Pancreas (tissue), 10 donors: ENCODE results near the gene DGCR6L. TPM values are rescaled to one million over a fixed set of nuclear protein-coding genes. Genes with fewer than 3 reads are reported as not detected.
"Not testable (repeated sequence)": the region's sequence is repeated elsewhere in the genome, so short reads cannot be mapped to it uniquely, and the experiment has no call there.

Experiments
- ATAC-seq, 4 donors: fragments of 200-7000 bp; cut with Tn5 transposase; one replicate each; pipeline versions ENCODE4 v1.8.0 to v1.9.1; 2020; ENCODE audit warnings: mild to moderate bottlenecking in 4 of 4, moderate library complexity in 4 of 4
- DNase-seq, 6 donors: peaks; one replicate each; pipeline ENCODE4 v3.0.0-alpha.2; 2020
- FAIRE-seq: peaks from 2 replicates; lab custom pipeline; 2012; peaks lifted over from hg19 to GRCh38; lab: Jason Lieb, UNC
- H3K27ac ChIP-seq, 4 donors: fragments of 200-600 bp; sonication (generic); 1 replicate in 3 of 4; 2 replicates in 1 of 4; pipeline versions ENCODE4 v1.5.0 to v1.8.0; 2020
- H3K27me3 ChIP-seq, 4 donors: fragments of 200-600 bp; one replicate each; pipeline ENCODE4 v1.8.0; 2021
- H3K36me3 ChIP-seq, 3 donors: fragments of 200-600 bp; sonication (generic) in 1 of 3; one replicate each; pipeline versions ENCODE4 v1.5.0 to v1.8.0; 2020 to 2021
- H3K4me1 ChIP-seq, 3 donors: fragments of 200-600 bp; one replicate each; pipeline ENCODE4 v1.8.0; 2021
- H3K4me3 ChIP-seq, 4 donors: fragments of 200-600 bp; sonication (generic) in 2 of 4; one replicate each; pipeline versions ENCODE4 v1.5.0 to v1.8.0; 2020 to 2021
- H3K9me3 ChIP-seq, 4 donors: fragments of 200-600 bp; one replicate each; pipeline ENCODE4 v1.8.0; 2021
- CTCF ChIP-seq, 4 donors: fragments of 200-600 bp; sonication (generic) in 3 of 4; IDR thresholded peaks; one replicate each; pipeline versions ENCODE4 v1.5.0 to v1.8.0; 2021; ENCODE audit warnings: antibody characterized with exemption in 4 of 4
- WGBS, 2 donors: extraction: QIAGEN DNeasy Blood & Tissue Kit; methylation state at CpG; one replicate each; pipeline ENCODE4 v1.1.7; 2013; 5-methylcytosine and 5-hydroxymethylcytosine counted together
- intact Hi-C, 3 donors: fragments of 100-400 bp; cut with DNase I; formaldehyde crosslinking; loops; one replicate each; pipeline versions ENCODE4 v1.11.1 to v1.14.2; 2022
- polyA plus RNA-seq, 2 donors: library from polyadenylated mRNA; stranded (reverse); fragments of 200-250 nt; gene quantifications; one replicate each; pipeline ENCODE4 v1.2.3, GENCODE V29; 2013
- total RNA-seq, 6 donors: library from RNA; stranded (reverse); fragmentation: NEBNext Ultra II Directional in 4 of 6; extraction: Animal tissue kit (Norgen Biotek cat#: 25700) in 4 of 6; gene quantifications; one replicate each; pipeline versions ENCODE4 v1.2.1 to v1.2.4, GENCODE V29; 2021 to 2023
- donor health status: healthy with polysubstance abuse.
- donor health status: DM: no; HTN: no; CAD: no; lungs with moderate emphysema.
- donor health status: DM: no; HTN: no; CAD: no.
- donor health status: control.
- donor health status: control.
- donor health status: Bipolar disorder and iron deficiency.
- donor health status: DM: yes; HTN: yes; CAD: no.
- donor health status: DM: no; HTN: no; CAD: no.
- donor health status: DM: no; HTN: no; CAD: no.
- donor health status: DM: yes; HTN: yes; CAD: no.

Gene DGCR6L
- total and polyA plus RNA-seq, 8 donors, result 17.2 to 53.4 (median 22.2) TPM

GRCh38 chr22:20281891-20282290 lies 38.0 kb downstream of the DGCR6L start:
- Histone ChIP-seq H3K9me3 (no peaks in the 10 kb centered on the region), H3K36me3 (no peaks in the 10 kb centered on the region), H3K4me1 (no peaks in the 10 kb centered on the region), H3K4me3 (no peak overlapping the region), H3K27ac (no peak overlapping the region), H3K27me3 (no peaks in the 10 kb centered on the region)
- WGBS, 2 donors, result 71 to 83% methylated on average over 12 of the region's 12 CpGs
- no peak for ATAC-seq
- no peak for FAIRE-seq
- no peak for TF ChIP-seq CTCF (IDR thresholded peaks at IDR 0.05)
- intact Hi-C loops, result loop anchor here in 2 of 3 donors (5.0 to 10.0 kb wide), 3 partner anchors 125 to 307 kb away; partner anchors contain the start of gene CCDC188 (in 1 of the 2)
- no peak for DNase-seq

GRCh38 chr22:20281473-20281872 lies 38.4 kb downstream of the DGCR6L start:
- H3K9me3 ChIP-seq, H3K4me3 ChIP-seq, H3K36me3 ChIP-seq, H3K27ac ChIP-seq, ATAC-seq, H3K4me1 ChIP-seq, H3K27me3 ChIP-seq, DNase-seq, FAIRE-seq: not testable (repeated sequence)
- intact Hi-C loops, result loop anchor here in 2 of 3 donors (5.0 to 10.0 kb wide), 3 partner anchors 124 to 307 kb away; partner anchors contain the start of gene CCDC188 (in 1 of the 2)
- 69 to 75% methylated on average over 7 to 9 of the region's 9 CpGs for WGBS, 2 donors

- no peak overlapping the region for H3K27ac ChIP-seq
- no peak overlapping the region for H3K4me3 ChIP-seq
- no peaks in the 10 kb centered on the region for H3K27me3 ChIP-seq
- FAIRE-seq (no peak), ATAC-seq (no peak), DNase-seq (no peak)
- no peaks in the 10 kb centered on the region for H3K4me1 ChIP-seq
- intact Hi-C loops, result loop anchor here in 2 of 3 donors (5.0 to 10.0 kb wide), 3 partner anchors 124 to 306 kb away; partner anchors contain the start of gene CCDC188 (in 1 of the 2)
- H3K9me3 ChIP-seq, result no peaks in the 10 kb centered on the region
- WGBS, 2 donors, result 62 to 66% methylated on average over 8 to 12 of the region's 12 CpGs
- H3K36me3 ChIP-seq, result no peaks in the 10 kb centered on the region
- no peak for TF ChIP-seq CTCF (IDR thresholded peaks at IDR 0.05)
Observed at GRCh38 chr22:20280866-20281265, 39.0 kb downstream of the DGCR6L start.

- intact Hi-C loops, result loop anchor here in 2 of 3 donors (5.0 to 10.0 kb wide), 3 partner anchors 123 to 305 kb away; partner anchors contain the start of gene CCDC188 (in 1 of the 2)
- not testable (repeated sequence) for H3K36me3 ChIP-seq, FAIRE-seq, H3K9me3 ChIP-seq, H3K27ac ChIP-seq, H3K4me3 ChIP-seq, H3K4me1 ChIP-seq, H3K27me3 ChIP-seq, ATAC-seq, DNase-seq
- 71 to 81% methylated on average over 10 to 18 of the region's 21 CpGs for WGBS, 2 donors
Observed at GRCh38 chr22:20280163-20280562, 39.7 kb downstream of the DGCR6L start.

GRCh38 chr22:20279662-20280134 lies 40.2 kb downstream of the DGCR6L start:
- ATAC-seq (no peak), FAIRE-seq (no peak), DNase-seq (no peak)
- TF ChIP-seq CTCF (IDR thresholded peaks at IDR 0.05), result no peak
- Histone ChIP-seq H3K27ac (no peak overlapping the region), H3K36me3 (no peaks in the 10 kb centered on the region), H3K27me3 (no peaks in the 10 kb centered on the region), H3K4me3 (no peak overlapping the region), H3K9me3 (no peaks in the 10 kb centered on the region), H3K4me1 (no peaks in the 10 kb centered on the region)
- intact Hi-C loops, result loop anchor here in 2 of 3 donors (5.0 to 10.0 kb wide), 3 partner anchors 122 to 305 kb away; partner anchors contain the start of gene CCDC188 (in 1 of the 2)
- 58 to 74% methylated on average over 14 to 15 of the region's 15 CpGs for WGBS, 2 donors

- H3K9me3 ChIP-seq, H3K4me1 ChIP-seq, FAIRE-seq, ATAC-seq, H3K4me3 ChIP-seq, H3K27me3 ChIP-seq, H3K27ac ChIP-seq, intact Hi-C loops, H3K36me3 ChIP-seq: not testable (repeated sequence)
- WGBS, 2 donors, result 79 to 80% methylated on average over 18 to 22 of the region's 22 CpGs
- DNase-seq, result peak in 1 of 6 donors; percentile 56
Observed at GRCh38 chr22:20278726-20279490, 41.0 kb downstream of the DGCR6L start.

GRCh38 chr22:20277936-20278635 lies 41.8 kb downstream of the DGCR6L start:
- WGBS, 2 donors, result 75 to 84% methylated on average over 15 to 17 of the region's 18 CpGs
- H3K27ac ChIP-seq, H3K27me3 ChIP-seq, ATAC-seq, H3K4me1 ChIP-seq, H3K36me3 ChIP-seq, intact Hi-C loops, H3K4me3 ChIP-seq, FAIRE-seq, H3K9me3 ChIP-seq: not testable (repeated sequence)
- DNase-seq, result peak in 1 of 6 donors; percentile 40
